GM10847 (cell line): ENCODE measurements around the gene QSOX1.

Source experiments
- POLR2A ChIP-seq: IDR thresholded peaks from 2 replicates; pipeline ENCODE4 v1.6.1; 2011; ENCODE audit not compliant: insufficient read length; ENCODE audit errors: extremely low read depth

Gene QSOX1

DNA sequence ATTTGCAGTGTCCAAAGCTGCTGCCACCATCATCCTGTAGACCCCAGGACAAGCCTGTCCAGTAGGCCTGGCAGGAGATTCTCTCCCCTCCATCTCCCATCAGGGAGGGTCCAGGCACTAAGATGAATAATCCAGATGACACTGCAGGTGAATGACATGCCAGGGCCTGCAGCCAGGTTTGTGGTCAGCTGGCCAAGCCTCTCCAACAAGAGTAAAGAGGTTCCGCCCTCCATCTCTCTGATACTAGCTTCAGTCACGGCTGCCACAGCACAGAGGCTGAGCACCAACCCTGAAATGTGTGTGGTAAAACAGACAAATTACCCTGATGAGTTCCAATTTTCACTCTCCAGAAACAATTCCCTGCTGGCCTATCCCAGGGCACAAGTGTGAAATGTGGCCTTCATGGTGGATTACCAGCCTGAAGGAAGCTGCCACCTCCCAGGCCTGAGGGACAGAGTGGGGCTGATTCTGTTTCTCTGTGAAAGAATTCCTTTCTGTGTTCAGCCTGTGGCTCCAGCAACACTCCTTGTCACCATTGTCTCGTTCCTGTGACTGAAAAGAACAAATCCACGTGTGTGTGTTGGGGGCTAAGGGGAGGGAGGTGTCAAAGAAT lies 55.4 kb downstream of the QSOX1 start:
- no peak for TF ChIP-seq POLR2A

DNA sequence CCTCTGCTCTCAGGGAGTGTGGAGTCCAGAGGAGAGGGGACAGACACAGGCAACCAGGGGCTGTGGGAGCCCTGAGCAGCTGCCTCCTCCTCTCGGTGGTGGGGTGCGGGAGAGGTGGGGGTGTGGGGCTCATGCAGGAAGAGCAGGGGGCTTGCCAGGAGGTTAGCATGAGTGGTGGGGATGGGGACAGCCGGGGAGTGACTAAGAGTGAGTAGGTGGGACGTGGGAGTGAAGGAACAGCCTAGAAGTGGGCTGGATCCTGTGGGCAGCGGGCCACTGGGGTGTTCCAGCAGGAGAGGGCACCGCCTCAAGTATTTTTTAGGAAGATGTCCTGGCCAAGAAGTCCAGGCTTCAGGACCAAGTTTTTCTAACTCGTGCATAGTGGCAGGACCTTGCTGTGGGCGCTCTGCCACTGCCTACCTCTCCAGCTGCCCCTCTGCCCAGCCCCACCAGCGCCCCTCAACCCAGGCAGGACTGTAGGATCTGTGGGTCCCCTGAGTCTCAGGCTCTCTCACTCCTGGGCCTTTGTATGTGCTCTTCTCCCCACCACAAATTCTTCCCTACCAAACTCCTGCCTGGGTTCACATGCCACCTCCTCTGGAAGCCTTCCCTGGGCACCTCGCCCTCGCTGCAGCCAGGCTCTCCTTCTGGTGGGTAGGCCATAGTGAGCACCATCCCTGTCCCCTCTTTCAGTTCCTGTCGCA lies 56.6 kb downstream of the QSOX1 start:
- TF ChIP-seq POLR2A = no peak

DNA sequence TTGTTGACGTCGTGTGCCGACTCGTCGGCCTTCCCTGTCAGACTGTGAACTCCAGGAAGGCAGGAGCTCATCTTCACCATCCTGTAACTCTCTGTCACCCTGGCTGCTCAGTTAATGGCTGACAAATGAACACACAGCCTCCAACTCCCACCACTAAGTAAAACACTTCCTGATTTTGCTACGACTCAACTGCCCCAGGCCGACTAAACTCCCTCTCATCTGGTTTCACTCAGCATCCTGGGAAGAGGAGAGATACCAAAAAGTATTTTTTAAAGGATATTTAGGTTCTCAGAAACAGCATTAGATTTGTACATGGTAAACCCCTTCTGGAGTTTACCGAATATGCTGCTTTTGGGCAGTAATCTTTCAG lies 57.2 kb downstream of the QSOX1 start:
- no peak for TF ChIP-seq POLR2A

DNA sequence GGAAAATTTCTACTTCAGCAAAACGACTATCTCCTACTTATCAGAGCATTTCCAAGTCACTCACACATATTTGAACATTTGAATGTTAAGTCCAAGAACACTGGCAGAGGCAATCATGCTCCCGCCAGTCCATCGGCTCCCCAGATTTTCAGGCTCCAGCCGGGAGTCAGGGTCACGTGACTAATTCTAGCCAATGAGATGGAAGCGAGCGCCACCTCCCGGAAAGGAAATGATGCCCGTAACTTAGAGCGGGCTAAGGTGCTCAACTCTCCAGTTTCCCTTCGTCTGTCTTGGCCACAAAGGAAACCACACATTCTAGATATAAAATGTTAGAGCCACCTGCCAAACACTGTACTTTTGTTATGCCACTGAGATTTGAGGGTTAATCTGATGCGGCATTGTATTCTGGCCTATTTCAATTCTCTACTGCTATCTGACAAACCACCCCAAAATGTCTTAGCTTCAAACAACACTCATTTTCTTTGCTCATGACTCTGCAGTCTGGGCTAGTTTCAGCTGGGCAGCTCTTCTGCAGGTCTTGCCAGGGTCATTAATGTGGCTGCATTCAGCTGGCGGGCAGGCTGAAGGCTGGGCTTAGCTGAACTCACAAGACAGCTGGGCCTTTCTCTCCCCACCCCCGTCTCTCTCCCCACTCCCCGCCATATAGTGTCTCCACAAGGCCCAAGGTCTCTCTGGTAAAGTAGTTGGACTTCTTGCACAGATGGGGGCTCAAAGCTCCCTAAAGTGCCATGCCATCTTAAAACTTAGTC lies 58.9 kb downstream of the QSOX1 start:
- no peak for TF ChIP-seq POLR2A

DNA sequence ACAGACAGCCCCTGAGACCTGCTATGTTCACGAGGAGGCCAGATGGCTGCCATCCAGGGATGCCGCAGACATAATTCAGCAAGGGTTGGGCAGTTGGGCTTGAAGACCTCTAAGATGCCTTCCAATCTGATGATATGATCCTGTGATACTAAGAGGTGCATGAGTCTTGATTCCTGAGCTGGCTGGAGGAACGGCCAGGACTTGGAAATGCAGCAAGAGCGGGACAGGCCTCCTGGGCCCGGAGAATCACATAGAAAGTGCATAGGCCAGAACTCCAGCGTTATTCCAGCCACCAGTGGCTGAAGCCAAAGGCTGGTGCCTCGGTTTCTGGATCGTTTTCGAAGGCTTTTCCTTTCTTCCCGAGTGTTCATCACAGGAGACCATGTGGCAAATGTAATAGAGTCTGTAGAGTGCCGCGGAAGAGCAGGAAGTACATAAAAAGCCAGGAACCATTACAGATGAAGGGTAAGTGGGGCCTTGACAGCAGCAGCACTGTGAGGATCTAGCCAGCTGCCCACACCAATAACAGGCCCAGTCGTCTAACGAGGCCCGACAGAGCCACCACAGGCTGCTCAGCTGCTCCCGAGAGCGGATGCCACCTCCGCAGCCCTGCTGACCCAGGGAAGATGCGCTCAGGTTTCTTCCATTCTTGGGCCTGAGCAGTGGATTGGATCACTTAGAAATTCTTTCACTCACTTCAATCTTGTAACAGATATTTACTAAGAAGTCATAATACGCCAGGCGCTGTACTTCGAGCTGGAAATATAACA lies 61.4 kb downstream of the QSOX1 start:
- TF ChIP-seq POLR2A = no peak

- no peak for TF ChIP-seq POLR2A
Observed at GRCh38 chr1:180217006-180217405, 62.3 kb downstream of the QSOX1 start.

GRCh38 chr1:180218806-180219765 lies 64.4 kb downstream of the QSOX1 start:
- no peak for TF ChIP-seq POLR2A

- TF ChIP-seq POLR2A = no peak
Observed at GRCh38 chr1:180219776-180220175, 65.1 kb downstream of the QSOX1 start.

DNA sequence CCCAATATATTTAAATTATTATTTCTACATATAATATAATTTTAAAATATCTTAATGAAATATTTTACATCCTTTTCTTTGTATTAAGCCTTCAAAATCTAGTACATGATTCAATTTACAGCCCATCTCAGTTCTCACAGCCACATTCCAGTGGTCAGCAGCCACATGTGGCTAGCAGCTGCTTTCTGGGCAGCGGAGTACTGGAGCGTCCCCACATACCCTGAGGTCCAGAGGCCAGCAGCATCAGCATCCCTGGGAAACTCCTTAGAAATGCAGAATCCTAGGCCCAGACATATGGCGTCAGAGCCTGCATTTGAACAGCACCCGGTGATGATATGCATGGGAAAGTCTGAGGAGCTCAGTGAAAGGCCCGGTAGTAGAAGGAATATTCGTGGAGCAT lies 66.8 kb downstream of the QSOX1 start:
- no peak for TF ChIP-seq POLR2A

- TF ChIP-seq POLR2A = no peak
Observed at GRCh38 chr1:180224902-180225301, 70.2 kb downstream of the QSOX1 start.

- no peak for TF ChIP-seq POLR2A
Observed at GRCh38 chr1:180225403-180225802, 70.7 kb downstream of the QSOX1 start.

GRCh38 chr1:180227861-180228647 lies 73.4 kb downstream of the QSOX1 start:
- TF ChIP-seq POLR2A = no peak

- TF ChIP-seq POLR2A = no peak
Observed at GRCh38 chr1:180228648-180229482, 74.2 kb downstream of the QSOX1 start.
